B cell (primary cell): ENCODE results near the gene AFAP1L1. TPM values are rescaled to one million over a fixed set of nuclear protein-coding genes. Genes with fewer than 3 reads are reported as not detected.

Source experiments
- ATAC-seq: fragments of 200-7000 bp; cut with Tn5 transposase; one replicate; pipeline ENCODE4 v1.10.0; 2021; ENCODE audit warnings: low read depth, mild to moderate bottlenecking, moderate number of reproducible peaks, moderate library complexity
- CTCF ChIA-PET: fragments of 350-600 bp; sonication (Branson Sonifier 250); formaldehyde crosslinking; loops from one replicate; lab custom pipeline; 2021; ENCODE audit warnings: antibody characterized with exemption, inconsistent platforms; lab: Charles Lee
- POLR2A ChIA-PET: fragments of 350-600 bp; sonication (Branson Sonifier 250); formaldehyde crosslinking; loops from one replicate; lab custom pipeline; 2021; ENCODE audit warnings: antibody characterized with exemption; lab: Charles Lee
- DNase-seq: peaks from one replicate; pipeline ENCODE4 v3.0.0; 2013
- H2AFZ ChIP-seq: 2 replicates; pipeline ENCODE4 v1.6.1; 2012; ENCODE audit warnings: mild to moderate bottlenecking, low read depth, low read length; ENCODE audit not compliant: insufficient read depth, poor library complexity, severe bottlenecking
- H3K27ac ChIP-seq, 2 donors: 1 replicate in 1 of 2; 2 replicates in 1 of 2; pipeline ENCODE4 v1.5.1; 2012 to 2013; ENCODE audit warnings: low read length in 2 of 2, mild to moderate bottlenecking in 2 of 2, moderate library complexity in 1 of 2
- H3K27me3 ChIP-seq, 4 experiments: fragments of 200-600 bp in 1 of 4; sonication (generic) in 1 of 4; replicated peaks in 1 of 4; 1 replicate in 2 of 4; 2 replicates in 2 of 4; pipeline versions ENCODE4 v1.6.1 to v1.7.0; 2013 to 2016; ENCODE audit warnings: low read length in 3 of 4, mild to moderate bottlenecking in 2 of 4, mixed read lengths in 1 of 4, moderate library complexity in 1 of 4; ENCODE audit not compliant: insufficient read depth in 4 of 4, control insufficient read depth in 3 of 4; ENCODE audit errors: control extremely low read depth in 1 of 4
- H3K36me3 ChIP-seq, 2 experiments: replicated peaks in 1 of 2; 1 replicate in 1 of 2; 2 replicates in 1 of 2; pipeline versions ENCODE4 v1.6.1 to v1.7.1; 2013; ENCODE audit warnings: low read length in 1 of 2; ENCODE audit not compliant: insufficient read depth in 2 of 2, control insufficient read depth in 1 of 2; ENCODE audit errors: control extremely low read depth in 1 of 2, extremely low read depth in 1 of 2
- H3K4me1 ChIP-seq, 2 donors: fragments of 200-600 bp in 1 of 2; sonication (generic) in 1 of 2; 1 replicate in 1 of 2; 2 replicates in 1 of 2; pipeline versions ENCODE4 v1.5.1 to v1.6.1; 2013 to 2017; ENCODE audit warnings: low read length in 2 of 2; ENCODE audit not compliant: control insufficient read depth in 2 of 2, insufficient read depth in 2 of 2
- H3K4me2 ChIP-seq: replicated peaks from 2 replicates; pipeline ENCODE3; 2012; ENCODE audit warnings: mild to moderate bottlenecking, low read depth, low read length; ENCODE audit not compliant: poor library complexity, severe bottlenecking
- H3K4me3 ChIP-seq, 5 experiments: fragments of 200-600 bp in 1 of 5; sonication (generic) in 1 of 5; 1 replicate in 3 of 5; 2 replicates in 2 of 5; pipeline versions ENCODE4 v1.5.1 to v1.7.0; 2011 to 2016; ENCODE audit warnings: low read length in 4 of 5, mild to moderate bottlenecking in 4 of 5, low read depth in 2 of 5, control low read depth in 1 of 5, moderate library complexity in 1 of 5; ENCODE audit not compliant: insufficient read depth in 1 of 5; ENCODE audit errors: control extremely low read depth in 1 of 5, extremely low read depth in 1 of 5
- H3K79me2 ChIP-seq: fragments of 200-600 bp; sonication (generic); one replicate; pipeline ENCODE4 v1.6.0; 2016; ENCODE audit warnings: low read length; ENCODE audit not compliant: control insufficient read depth, insufficient read depth
- H3K9ac ChIP-seq: fragments of 200-600 bp; sonication (generic); 2 replicates; pipeline ENCODE4 v1.6.1; 2017; ENCODE audit warnings: mild to moderate bottlenecking, low read length, moderate library complexity
- H3K9me3 ChIP-seq, 3 donors: one replicate each; pipeline versions ENCODE4 v1.6.1 to v1.7.1; 2013; ENCODE audit warnings: low read length in 2 of 3; ENCODE audit not compliant: control insufficient read depth in 2 of 3, insufficient read depth in 1 of 3; ENCODE audit errors: control extremely low read depth in 1 of 3
- H4K20me1 ChIP-seq: 2 replicates; pipeline ENCODE4 v1.6.0; 2012; ENCODE audit warnings: mild to moderate bottlenecking, low read length; ENCODE audit not compliant: insufficient read depth, control insufficient read depth, poor library complexity, severe bottlenecking
- H3K27ac Mint-ChIP-seq: one replicate; pipeline ENCODE4 v1.8.0; 2021; ENCODE audit warnings: mixed read lengths
- H3K27me3 Mint-ChIP-seq: one replicate; pipeline ENCODE4 v1.8.0; 2021; ENCODE audit warnings: mixed read lengths
- H3K4me1 Mint-ChIP-seq: one replicate; pipeline ENCODE4 v1.8.0; 2021; ENCODE audit warnings: mixed read lengths
- H3K4me3 Mint-ChIP-seq: one replicate; pipeline ENCODE4 v1.8.0; 2021; ENCODE audit warnings: mixed read lengths
- H3K9me3 Mint-ChIP-seq: one replicate; pipeline ENCODE4 v1.8.0; 2022; ENCODE audit warnings: mixed read lengths; ENCODE audit not compliant: insufficient read depth
- CTCF ChIP-seq: fragments of 200-600 bp; IDR thresholded peaks from one replicate; pipeline ENCODE4 v1.8.0; 2022; ENCODE audit warnings: antibody characterized with exemption, mild to moderate bottlenecking
- EZH2 ChIP-seq: IDR thresholded peaks from 2 replicates; pipeline ENCODE4 v1.6.1; 2012; ENCODE audit warnings: borderline replicate concordance, low read depth, mild to moderate bottlenecking, moderate library complexity, low read length; ENCODE audit not compliant: insufficient read depth, poor library complexity, severe bottlenecking
- WGBS: methylation state at CpG from one replicate; pipeline ENCODE4 v1.1.5; 2013; ENCODE audit warnings: missing lambda C conversion rate; ENCODE audit not compliant: insufficient coverage; 5-methylcytosine and 5-hydroxymethylcytosine counted together
- intact Hi-C: fragments of 100-400 bp; cut with micrococcal nuclease; formaldehyde crosslinking; loops from one replicate; pipeline ENCODE4 v1.10.0; 2022
- polyA plus RNA-seq: library from polyadenylated mRNA; depleted of rRNA; stranded (reverse); fragments of >200 nt; gene quantifications from 2 replicates; pipeline ENCODE4 v1.2.3, GENCODE V29; 2012
- total RNA-seq, 2 donors: library from RNA; stranded (reverse); fragments of 120-200 nt in 1 of 2; gene quantifications; 1 replicate in 1 of 2; 2 replicates in 1 of 2; pipeline versions ENCODE4 v1.2.3 to v1.2.4, GENCODE V29; 2013 to 2022

Gene AFAP1L1
- total and polyA plus RNA-seq, 2 donors (not counting 1 experiment from before 2014, with no cell fraction given) = not detected

- Mint-ChIP-seq H3K27ac (no peak overlapping the region), H3K27me3 (no peaks in the 10 kb centered on the region), H3K4me3 (no peak overlapping the region), H3K4me1 (peaks cover 2% of the 10 kb centered on the region), H3K9me3 (no peaks in the 10 kb centered on the region)
- Histone ChIP-seq H2AFZ (no peak overlapping the region), H3K4me1 (peaks cover 0 to 5% of the 10 kb centered on the region in 2 donors), H3K4me2 (no peak overlapping the region), H3K27ac (no peak overlapping the region), H3K9ac (no peak overlapping the region), H3K79me2 (no peaks in the 10 kb centered on the region), H3K4me3 (no peak overlapping the region), H3K36me3 (no peaks in the 10 kb centered on the region), H3K9me3 (peaks cover 0 to 3% (median 0%) of the 10 kb centered on the region in 3 donors), H4K20me1 (no peaks in the 10 kb centered on the region), H3K27me3 (no peaks in the 10 kb centered on the region)
- ChIA-PET POLR2A (no interaction called here), CTCF (interaction anchor here (0.6 to 7.8 kb wide), 5 partner anchors 8 to 185 kb away, joined by 3 to 67 read pairs (median 4); no protein-coding TSS in a partner anchor)
- 100% methylated on average over 3 of the region's 5 CpGs for WGBS
- ATAC-seq = no peak
- no peak for DNase-seq
- no peak for TF ChIP-seq EZH2
- intact Hi-C loops = no loop called here
Observed at GRCh38 chr5:149379818-149380374, 108.2 kb downstream of the AFAP1L1 start.

- Mint-ChIP-seq H3K27ac (no peak overlapping the region), H3K9me3 (no peaks in the 10 kb centered on the region), H3K4me1 (peaks cover 2% of the 10 kb centered on the region), H3K27me3 (no peaks in the 10 kb centered on the region), H3K4me3 (no peak overlapping the region)
- no peaks in the 10 kb centered on the region for H3K36me3 ChIP-seq
- no peak for DNase-seq
- no peaks in the 10 kb centered on the region for H3K79me2 ChIP-seq
- ChIA-PET CTCF (interaction anchor here (0.6 to 7.8 kb wide), 12 partner anchors 8 to 238 kb away, joined by 3 to 67 read pairs (median 4); partner anchors contain the start of genes CSNK1A1 and PCYOX1L), POLR2A (no interaction called here)
- peaks cover 0 to 3% (median 0%) of the 10 kb centered on the region in 3 donors for H3K9me3 ChIP-seq
- H3K27ac ChIP-seq = no peak overlapping the region
- intact Hi-C loops = no loop called here
- H3K4me1 ChIP-seq = peaks cover 0 to 5% of the 10 kb centered on the region in 2 donors
- no peak overlapping the region for H3K4me2 ChIP-seq
- no peak for ATAC-seq
- no peak overlapping the region for H2AFZ ChIP-seq
- no peaks in the 10 kb centered on the region for H3K27me3 ChIP-seq
- 86% methylated on average over 16 of the region's 16 CpGs for WGBS
- no peak overlapping the region for H3K9ac ChIP-seq
- H3K4me3 ChIP-seq = no peak overlapping the region
- no peaks in the 10 kb centered on the region for H4K20me1 ChIP-seq
- TF ChIP-seq EZH2 = no peak
- TF ChIP-seq CTCF = no peak
Observed at GRCh38 chr5:149380466-149381121, 108.9 kb downstream of the AFAP1L1 start.
